HCT116 (cell line): ENCODE measurements around the gene OR9Q1.

Experiments
- CBX3 ChIP-seq: IDR thresholded peaks from 2 replicates; pipeline ENCODE4 v1.6.1; 2012; ENCODE audit warnings: low read depth
- POLR2AphosphoS5 ChIP-seq: IDR thresholded peaks from 2 replicates; pipeline ENCODE4 v1.6.1; 2011; ENCODE audit warnings: mild to moderate bottlenecking, low read depth, low read length, moderate library complexity
- SIN3A ChIP-seq: IDR thresholded peaks from 2 replicates; pipeline ENCODE4 v1.6.1; 2012; ENCODE audit warnings: low read depth
- TF ChIP-seq, protein P1 (sequence below): IDR thresholded peaks from 2 replicates; pipeline ENCODE4 v1.6.1; 2012; ENCODE audit warnings: low read depth
- TF ChIP-seq, protein P2 (sequence below), 3 experiments: fragments of 200-600 bp in 1 of 3; sonication (generic) in 1 of 3; IDR thresholded peaks in 2 of 3; conservative IDR thresholded peaks in 1 of 3; 2 replicates each; pipeline ENCODE4 v1.5.1; 2012 to 2017; ENCODE audit warnings: low read depth in 2 of 3, low read length in 2 of 3, antibody characterized with exemption in 1 of 3, borderline replicate concordance in 1 of 3, control low read depth in 1 of 3, mild to moderate bottlenecking in 1 of 3, mixed read lengths in 1 of 3, mixed run types in 1 of 3, moderate library complexity in 1 of 3; ENCODE audit not compliant: insufficient read depth in 1 of 3
- TF ChIP-seq, protein P3 (sequence below): IDR thresholded peaks from 2 replicates; pipeline ENCODE4 v1.6.1; 2011; ENCODE audit warnings: mild to moderate bottlenecking, low read length, moderate library complexity; ENCODE audit not compliant: insufficient replicate concordance; ENCODE audit errors: extremely low read depth

DNA sequence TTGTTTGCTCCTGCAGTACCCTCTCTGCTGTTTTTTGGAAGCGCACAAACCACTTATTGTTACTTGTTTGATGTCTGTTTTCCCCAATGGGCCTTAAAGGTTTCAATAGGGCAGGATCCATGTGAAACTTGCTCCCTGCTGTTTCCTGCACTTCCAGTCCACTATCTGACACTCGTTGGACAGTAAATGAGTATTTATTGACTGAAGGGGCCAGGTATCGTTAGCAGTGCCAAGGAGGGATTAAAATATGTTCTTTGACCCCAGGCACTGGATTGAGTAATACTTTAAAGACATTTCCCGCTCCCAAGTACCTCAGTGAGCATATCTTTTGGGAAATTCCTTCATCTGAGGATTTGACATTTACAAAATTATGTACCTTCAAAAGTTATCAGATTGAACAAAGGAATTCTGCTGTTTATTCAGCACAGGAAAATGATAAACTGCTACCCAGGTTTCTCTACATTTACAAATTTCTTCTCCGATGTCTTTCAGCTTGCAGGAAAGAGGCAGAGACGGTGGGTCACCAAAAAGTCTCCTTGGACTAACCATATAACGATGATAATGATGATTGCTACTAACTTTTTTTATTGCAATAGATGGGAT lies 141.9 kb downstream of the OR9Q1 start:
- TF ChIP-seq POLR2AphosphoS5 (no peak), SIN3A (no peak), CBX3 (no peak)
- TF ChIP-seq, protein P1, sequence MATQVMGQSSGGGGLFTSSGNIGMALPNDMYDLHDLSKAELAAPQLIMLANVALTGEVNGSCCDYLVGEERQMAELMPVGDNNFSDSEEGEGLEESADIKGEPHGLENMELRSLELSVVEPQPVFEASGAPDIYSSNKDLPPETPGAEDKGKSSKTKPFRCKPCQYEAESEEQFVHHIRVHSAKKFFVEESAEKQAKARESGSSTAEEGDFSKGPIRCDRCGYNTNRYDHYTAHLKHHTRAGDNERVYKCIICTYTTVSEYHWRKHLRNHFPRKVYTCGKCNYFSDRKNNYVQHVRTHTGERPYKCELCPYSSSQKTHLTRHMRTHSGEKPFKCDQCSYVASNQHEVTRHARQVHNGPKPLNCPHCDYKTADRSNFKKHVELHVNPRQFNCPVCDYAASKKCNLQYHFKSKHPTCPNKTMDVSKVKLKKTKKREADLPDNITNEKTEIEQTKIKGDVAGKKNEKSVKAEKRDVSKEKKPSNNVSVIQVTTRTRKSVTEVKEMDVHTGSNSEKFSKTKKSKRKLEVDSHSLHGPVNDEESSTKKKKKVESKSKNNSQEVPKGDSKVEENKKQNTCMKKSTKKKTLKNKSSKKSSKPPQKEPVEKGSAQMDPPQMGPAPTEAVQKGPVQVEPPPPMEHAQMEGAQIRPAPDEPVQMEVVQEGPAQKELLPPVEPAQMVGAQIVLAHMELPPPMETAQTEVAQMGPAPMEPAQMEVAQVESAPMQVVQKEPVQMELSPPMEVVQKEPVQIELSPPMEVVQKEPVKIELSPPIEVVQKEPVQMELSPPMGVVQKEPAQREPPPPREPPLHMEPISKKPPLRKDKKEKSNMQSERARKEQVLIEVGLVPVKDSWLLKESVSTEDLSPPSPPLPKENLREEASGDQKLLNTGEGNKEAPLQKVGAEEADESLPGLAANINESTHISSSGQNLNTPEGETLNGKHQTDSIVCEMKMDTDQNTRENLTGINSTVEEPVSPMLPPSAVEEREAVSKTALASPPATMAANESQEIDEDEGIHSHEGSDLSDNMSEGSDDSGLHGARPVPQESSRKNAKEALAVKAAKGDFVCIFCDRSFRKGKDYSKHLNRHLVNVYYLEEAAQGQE = no peak
- TF ChIP-seq, protein P2, sequence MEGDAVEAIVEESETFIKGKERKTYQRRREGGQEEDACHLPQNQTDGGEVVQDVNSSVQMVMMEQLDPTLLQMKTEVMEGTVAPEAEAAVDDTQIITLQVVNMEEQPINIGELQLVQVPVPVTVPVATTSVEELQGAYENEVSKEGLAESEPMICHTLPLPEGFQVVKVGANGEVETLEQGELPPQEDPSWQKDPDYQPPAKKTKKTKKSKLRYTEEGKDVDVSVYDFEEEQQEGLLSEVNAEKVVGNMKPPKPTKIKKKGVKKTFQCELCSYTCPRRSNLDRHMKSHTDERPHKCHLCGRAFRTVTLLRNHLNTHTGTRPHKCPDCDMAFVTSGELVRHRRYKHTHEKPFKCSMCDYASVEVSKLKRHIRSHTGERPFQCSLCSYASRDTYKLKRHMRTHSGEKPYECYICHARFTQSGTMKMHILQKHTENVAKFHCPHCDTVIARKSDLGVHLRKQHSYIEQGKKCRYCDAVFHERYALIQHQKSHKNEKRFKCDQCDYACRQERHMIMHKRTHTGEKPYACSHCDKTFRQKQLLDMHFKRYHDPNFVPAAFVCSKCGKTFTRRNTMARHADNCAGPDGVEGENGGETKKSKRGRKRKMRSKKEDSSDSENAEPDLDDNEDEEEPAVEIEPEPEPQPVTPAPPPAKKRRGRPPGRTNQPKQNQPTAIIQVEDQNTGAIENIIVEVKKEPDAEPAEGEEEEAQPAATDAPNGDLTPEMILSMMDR (IDR thresholded peaks at IDR 0.05 in 2 of 3, conservative IDR thresholded peaks at IDR 0.05 in 1 of 3; ENCODE audit: borderline replicate concordance in 1 of 3, insufficient read depth in 1 of 3, low read depth in 2 of 3, low read length in 2 of 3) = no peak
- TF ChIP-seq, protein P3, sequence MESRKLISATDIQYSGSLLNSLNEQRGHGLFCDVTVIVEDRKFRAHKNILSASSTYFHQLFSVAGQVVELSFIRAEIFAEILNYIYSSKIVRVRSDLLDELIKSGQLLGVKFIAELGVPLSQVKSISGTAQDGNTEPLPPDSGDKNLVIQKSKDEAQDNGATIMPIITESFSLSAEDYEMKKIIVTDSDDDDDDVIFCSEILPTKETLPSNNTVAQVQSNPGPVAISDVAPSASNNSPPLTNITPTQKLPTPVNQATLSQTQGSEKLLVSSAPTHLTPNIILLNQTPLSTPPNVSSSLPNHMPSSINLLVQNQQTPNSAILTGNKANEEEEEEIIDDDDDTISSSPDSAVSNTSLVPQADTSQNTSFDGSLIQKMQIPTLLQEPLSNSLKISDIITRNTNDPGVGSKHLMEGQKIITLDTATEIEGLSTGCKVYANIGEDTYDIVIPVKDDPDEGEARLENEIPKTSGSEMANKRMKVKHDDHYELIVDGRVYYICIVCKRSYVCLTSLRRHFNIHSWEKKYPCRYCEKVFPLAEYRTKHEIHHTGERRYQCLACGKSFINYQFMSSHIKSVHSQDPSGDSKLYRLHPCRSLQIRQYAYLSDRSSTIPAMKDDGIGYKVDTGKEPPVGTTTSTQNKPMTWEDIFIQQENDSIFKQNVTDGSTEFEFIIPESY = no peak
